NCI-H2227 treated with DMSO at 0.1 percent for 48 hours (cell line): Measurements from ENCODE around the gene BCAM.
"Not testable (repeated sequence)": the region's sequence is repeated elsewhere in the genome, so short reads cannot be mapped to it uniquely, and the experiment has no call there.

Experiments used
- DNase-seq: peaks from one replicate; lab custom pipeline; 2025; lab: John Stamatoyannopoulos, UW

BCAM gene

GRCh38 chr19:44848812-44849447 lies 40.0 kb downstream of the BCAM start:
- DNase-seq = no peak

GRCh38 chr19:44850641-44851109 lies 41.8 kb downstream of the BCAM start:
- no peak for DNase-seq

- no peak for DNase-seq
Measured at GRCh38 chr19:44851427-44851826, 42.5 kb downstream of the BCAM start.

- DNase-seq = no peak
Measured at GRCh38 chr19:44855606-44856005, 46.7 kb downstream of the BCAM start.

- DNase-seq = no peak
Measured at GRCh38 chr19:44856421-44857083, 47.6 kb downstream of the BCAM start.

- DNase-seq = no peak
Measured at GRCh38 chr19:44857837-44858236, 48.9 kb downstream of the BCAM start.

- DNase-seq = not testable (repeated sequence)
Measured at GRCh38 chr19:44861576-44861975, 52.7 kb downstream of the BCAM start.

GRCh38 chr19:44863990-44864389 lies 55.1 kb downstream of the BCAM start:
- no peak for DNase-seq

- no peak for DNase-seq
Measured at GRCh38 chr19:44865196-44865767, 56.4 kb downstream of the BCAM start.

GRCh38 chr19:44866664-44867063 lies 57.8 kb downstream of the BCAM start:
- DNase-seq = no peak

GRCh38 chr19:44867578-44867977 lies 58.7 kb downstream of the BCAM start:
- DNase-seq = no peak

GRCh38 chr19:44869733-44870470 lies 61.0 kb downstream of the BCAM start:
- DNase-seq = no peak
